A549 (cell line): ENCODE data around the gene INSC. TPM values are rescaled to one million over a fixed set of nuclear protein-coding genes. Genes with fewer than 3 reads are reported as not detected.

ENCODE experiments used
- ATAC-seq, 2 experiments: fragments of 200-7000 bp in 1 of 2; fragments of >200 bp in 1 of 2; cut with Nextera tagmentation in 1 of 2; cut with Tn5 transposase in 1 of 2; 3 replicates each; pipeline versions ENCODE4 v1.8.0 to v1.9.1; 2018 to 2020; ENCODE audit warnings: mild to moderate bottlenecking in 1 of 2, moderate library complexity in 1 of 2
- CTCF ChIA-PET: fragments of 300-600 bp; sonication (Branson Sonifier 250); formaldehyde crosslinking; extraction: SDS; loops from one replicate; lab custom pipeline; 2021; ENCODE audit warnings: antibody characterized with exemption, inconsistent platforms; lab: Yijun Ruan, JAX
- POLR2A ChIA-PET: fragments of 350-600 bp; formaldehyde crosslinking; extraction: SDS; loops from one replicate; lab custom pipeline; 2021; ENCODE audit warnings: antibody characterized with exemption, inconsistent platforms; lab: Yijun Ruan, JAX
- DNase-seq, 2 experiments: peaks; one replicate each; pipeline versions ENCODE4 v3.0.0 to v3.0.0-alpha.2; 2011 to 2016; ENCODE audit warnings: low read depth in 1 of 2, low spot score in 1 of 2
- FAIRE-seq: peaks from 2 replicates; lab custom pipeline; 2011; peaks lifted over from hg19 to GRCh38; lab: Jason Lieb, UNC
- H3K27ac ChIP-seq, 2 experiments: fragments of >200 bp; sonication (Bioruptor Twin); formaldehyde crosslinking; 3 replicates each; pipeline ENCODE4 v1.5.1; 2016 to 2017
- H3K4me1 ChIP-seq: fragments of >200 bp; sonication (Bioruptor Twin); formaldehyde crosslinking; 3 replicates; pipeline ENCODE4 v1.6.1; 2016
- H3K4me2 ChIP-seq: fragments of >200 bp; sonication (Bioruptor Twin); formaldehyde crosslinking; 3 replicates; pipeline ENCODE4 v1.6.1; 2016
- H3K4me3 ChIP-seq: fragments of >200 bp; sonication (Bioruptor Twin); formaldehyde crosslinking; 3 replicates; pipeline ENCODE4 v1.5.1; 2016
- H3K9me3 ChIP-seq: fragments of >200 bp; sonication (Bioruptor Twin); formaldehyde crosslinking; 3 replicates; pipeline ENCODE4 v1.6.1; 2016
- EHF ChIP-seq: fragments of 250-450 bp; sonication (Bioruptor Pico); IDR thresholded peaks from 2 replicates; pipeline ENCODE4 v1.5.0; 2020; ENCODE audit warnings: mild to moderate bottlenecking
- FOSB ChIP-seq: fragments of 250-450 bp; sonication (Bioruptor Pico); IDR thresholded peaks from 2 replicates; pipeline ENCODE4 v1.5.0; 2020; ENCODE audit warnings: mild to moderate bottlenecking, moderate library complexity
- HOXB5 ChIP-seq: fragments of 250-450 bp; sonication (Bioruptor Pico); IDR thresholded peaks from 2 replicates; pipeline ENCODE4 v1.5.0; 2020; ENCODE audit warnings: mild to moderate bottlenecking, moderate library complexity
- MYC ChIP-seq: IDR thresholded peaks from 2 replicates; pipeline ENCODE4 v1.6.1; 2012; ENCODE audit warnings: mild to moderate bottlenecking, inconsistent platforms, low read length, improper control_type of control experiment, borderline replicate concordance
- NR3C1 ChIP-seq: fragments of >200 bp; sonication (Bioruptor Twin); formaldehyde crosslinking; IDR thresholded peaks from 3 replicates; pipeline ENCODE4 v1.6.1; 2017
- ZFP36 ChIP-seq: fragments of 450-650 bp; IDR thresholded peaks from 2 replicates; pipeline ENCODE4 v1.6.1; 2014; ENCODE audit warnings: borderline replicate concordance; ENCODE audit not compliant: partially characterized antibody
- ZNF302 ChIP-seq: fragments of 250-450 bp; sonication (Bioruptor Pico); IDR thresholded peaks from 2 replicates; pipeline ENCODE4 v1.9.0; 2021; ENCODE audit warnings: inconsistent platforms, mild to moderate bottlenecking, moderate library complexity
- WGBS: methylation state at CpG from one replicate; pipeline ENCODE4 v1.1.6; 2017; ENCODE audit errors: missing lambda C conversion rate; 5-methylcytosine and 5-hydroxymethylcytosine counted together
- polyA plus RNA-seq, 4 experiments: library from polyadenylated mRNA; depleted of rRNA in 3 of 4; stranded (reverse); fragments of >200 nt; fragmentation: RNase III in 1 of 4; extraction: RNeasy Plus Mini Kit Qiagen cat#74134 plus additional on column Dnase treatment in 1 of 4; gene quantifications; 2 replicates in 3 of 4; 3 replicates in 1 of 4; pipeline ENCODE4 v1.2.3, GENCODE V29; 2011 to 2017
- TF ChIP-seq, protein P1 (sequence below): IDR thresholded peaks from 2 replicates; pipeline ENCODE4 v1.6.1; 2012; ENCODE audit warnings: low read depth, borderline replicate concordance
- TF ChIP-seq, protein P2 (sequence below): IDR thresholded peaks from 2 replicates; pipeline ENCODE4 v1.6.1; 2012
- TF ChIP-seq, protein P3 (sequence below): fragments of >200 bp; sonication (Bioruptor Twin); formaldehyde crosslinking; IDR thresholded peaks from 3 replicates; pipeline ENCODE4 v1.5.1; 2016

Gene INSC
- polyA plus RNA-seq, 2 of the 4 experiments (the other 2 are of a cell fraction) = not detected

DNA sequence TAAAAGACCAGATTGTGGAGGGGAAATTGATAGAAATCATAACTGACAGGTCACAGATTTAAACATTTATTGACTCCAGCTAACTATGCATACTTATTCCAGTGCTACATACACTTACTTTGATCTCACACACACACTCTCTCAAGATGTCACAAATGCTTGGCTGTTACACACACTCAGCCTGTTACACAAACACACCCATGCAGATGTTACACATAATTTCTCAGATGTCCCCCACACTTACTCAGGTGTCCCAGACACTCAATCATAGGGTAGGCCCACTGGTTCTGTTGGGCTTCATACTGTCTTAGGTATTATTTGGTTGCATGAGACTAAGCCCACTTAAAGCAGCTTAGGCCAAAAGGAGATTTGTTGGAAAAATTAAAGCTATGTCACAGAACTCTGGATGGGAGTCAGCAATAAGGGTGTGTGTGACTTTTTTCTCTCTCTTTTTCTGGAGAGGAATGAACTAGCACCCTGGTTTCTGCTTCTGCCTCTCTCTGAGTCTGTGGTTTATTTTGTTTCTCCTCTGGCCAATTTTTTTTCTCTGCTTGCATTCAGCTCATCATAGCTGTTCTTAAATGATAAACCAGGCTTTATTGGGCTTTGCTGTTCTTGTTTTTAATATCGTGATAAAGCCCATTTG is 179.4 kb downstream of the INSC start:
- TF ChIP-seq ZFP36 = no peak
- TF ChIP-seq MYC = no peak
- no peak for TF ChIP-seq NR3C1
- TF ChIP-seq, protein P1, sequence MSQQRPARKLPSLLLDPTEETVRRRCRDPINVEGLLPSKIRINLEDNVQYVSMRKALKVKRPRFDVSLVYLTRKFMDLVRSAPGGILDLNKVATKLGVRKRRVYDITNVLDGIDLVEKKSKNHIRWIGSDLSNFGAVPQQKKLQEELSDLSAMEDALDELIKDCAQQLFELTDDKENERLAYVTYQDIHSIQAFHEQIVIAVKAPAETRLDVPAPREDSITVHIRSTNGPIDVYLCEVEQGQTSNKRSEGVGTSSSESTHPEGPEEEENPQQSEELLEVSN = no peak
- 24% methylated on average over 1 of the region's 1 CpG for WGBS
- no peak for ATAC-seq

DNA sequence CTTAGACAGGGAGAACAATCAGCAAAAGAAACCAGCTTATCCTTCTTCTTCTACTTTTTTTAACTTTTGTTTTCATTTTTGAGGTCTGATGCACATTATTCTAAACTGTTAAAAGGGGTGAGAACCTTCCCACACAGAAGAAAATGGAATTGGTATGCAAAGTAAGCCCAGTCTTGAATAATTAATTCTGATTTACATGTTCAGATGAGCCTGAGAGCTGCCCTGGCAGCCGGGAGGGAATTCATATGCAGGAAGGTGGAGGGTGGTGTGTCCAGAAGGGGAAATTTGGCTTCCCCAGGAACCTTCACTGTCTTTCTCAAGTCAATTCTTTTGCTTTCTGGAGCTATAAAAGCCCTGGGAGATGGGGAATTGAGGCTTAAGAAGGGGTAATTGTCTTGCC is 181.0 kb downstream of the INSC start:
- no peak for ATAC-seq
- POLR2A ChIA-PET = no interaction called here
- Histone ChIP-seq H3K4me2 (no peak overlapping the region), H3K4me3 (no peak overlapping the region), H3K27ac (no peak overlapping the region)
- DNase-seq = no peak
- TF ChIP-seq, protein P1 = no peak
- TF ChIP-seq HOXB5 (CRISPR knock-in tag) = no peak
- no peak for TF ChIP-seq EHF
- TF ChIP-seq, protein P2, sequence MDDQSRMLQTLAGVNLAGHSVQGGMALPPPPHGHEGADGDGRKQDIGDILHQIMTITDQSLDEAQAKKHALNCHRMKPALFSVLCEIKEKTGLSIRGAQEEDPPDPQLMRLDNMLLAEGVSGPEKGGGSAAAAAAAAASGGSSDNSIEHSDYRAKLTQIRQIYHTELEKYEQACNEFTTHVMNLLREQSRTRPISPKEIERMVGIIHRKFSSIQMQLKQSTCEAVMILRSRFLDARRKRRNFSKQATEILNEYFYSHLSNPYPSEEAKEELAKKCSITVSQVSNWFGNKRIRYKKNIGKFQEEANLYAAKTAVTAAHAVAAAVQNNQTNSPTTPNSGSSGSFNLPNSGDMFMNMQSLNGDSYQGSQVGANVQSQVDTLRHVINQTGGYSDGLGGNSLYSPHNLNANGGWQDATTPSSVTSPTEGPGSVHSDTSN = no peak
- no peak for TF ChIP-seq FOSB
- TF ChIP-seq, protein P3, sequence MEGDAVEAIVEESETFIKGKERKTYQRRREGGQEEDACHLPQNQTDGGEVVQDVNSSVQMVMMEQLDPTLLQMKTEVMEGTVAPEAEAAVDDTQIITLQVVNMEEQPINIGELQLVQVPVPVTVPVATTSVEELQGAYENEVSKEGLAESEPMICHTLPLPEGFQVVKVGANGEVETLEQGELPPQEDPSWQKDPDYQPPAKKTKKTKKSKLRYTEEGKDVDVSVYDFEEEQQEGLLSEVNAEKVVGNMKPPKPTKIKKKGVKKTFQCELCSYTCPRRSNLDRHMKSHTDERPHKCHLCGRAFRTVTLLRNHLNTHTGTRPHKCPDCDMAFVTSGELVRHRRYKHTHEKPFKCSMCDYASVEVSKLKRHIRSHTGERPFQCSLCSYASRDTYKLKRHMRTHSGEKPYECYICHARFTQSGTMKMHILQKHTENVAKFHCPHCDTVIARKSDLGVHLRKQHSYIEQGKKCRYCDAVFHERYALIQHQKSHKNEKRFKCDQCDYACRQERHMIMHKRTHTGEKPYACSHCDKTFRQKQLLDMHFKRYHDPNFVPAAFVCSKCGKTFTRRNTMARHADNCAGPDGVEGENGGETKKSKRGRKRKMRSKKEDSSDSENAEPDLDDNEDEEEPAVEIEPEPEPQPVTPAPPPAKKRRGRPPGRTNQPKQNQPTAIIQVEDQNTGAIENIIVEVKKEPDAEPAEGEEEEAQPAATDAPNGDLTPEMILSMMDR = no peak
- TF ChIP-seq ZNF302 = no peak
- TF ChIP-seq, all 56 proteins: peak for 0
- no peaks in the 10 kb centered on the region for H3K9me3 ChIP-seq
- H3K4me1 ChIP-seq = no peaks in the 10 kb centered on the region
- 0% methylated on average over 1 of the region's 1 CpG for WGBS
- CTCF ChIA-PET = no interaction called here
- no peak for FAIRE-seq

More for the DNA sequence above, 179.4 kb downstream of the INSC start:
- Histone ChIP-seq H3K4me3 (no peak overlapping the region), H3K4me1 (no peaks in the 10 kb centered on the region), H3K9me3 (no peaks in the 10 kb centered on the region), H3K27ac (no peak overlapping the region), H3K4me2 (no peak overlapping the region)
- FAIRE-seq (no peak), DNase-seq (no peak)
- ChIA-PET CTCF (no interaction called here), POLR2A (no interaction called here)

Other genes starting within 250 kb of the INSC start
- gene CYP2R1, start 222.7 kb upstream of the INSC start, polyA plus RNA-seq (2011; rRNA removed) = 37.9 and 43.8 TPM in 2 replicates
- gene CYP2R1, start 222.7 kb upstream of the INSC start, polyA plus RNA-seq (2017; fragmentation: RNase III; extraction: RNeasy Plus Mini Kit Qiagen cat#74134 plus additional on column Dnase treatment) = 13.3 to 16.4 TPM (median 16.4 TPM) in 3 replicates
- 0.08 TPM in 1 of 2 replicates, not detected in the other for gene CALCA, start 142.6 kb upstream of the INSC start, polyA plus RNA-seq (2011; rRNA removed)
- not detected in 3 replicates for gene CALCA, start 142.6 kb upstream of the INSC start, polyA plus RNA-seq (2017; fragmentation: RNase III; extraction: RNeasy Plus Mini Kit Qiagen cat#74134 plus additional on column Dnase treatment)
- gene CALCB, start 41.3 kb upstream of the INSC start, polyA plus RNA-seq (2011; rRNA removed) = 0.38 and 0.39 TPM in 2 replicates
- gene CALCB, start 41.3 kb upstream of the INSC start, polyA plus RNA-seq (2017; fragmentation: RNase III; extraction: RNeasy Plus Mini Kit Qiagen cat#74134 plus additional on column Dnase treatment) = 0.08 TPM in 1 of 3 replicates, not detected in the others